Prostate gland (tissue), 2 donors: ENCODE results near the gene DDX3Y. TPM values are rescaled to one million over a fixed set of nuclear protein-coding genes. Genes with fewer than 3 reads are reported as not detected.

ENCODE experiments used
- DNase-seq: peaks from one replicate; pipeline ENCODE4 v3.0.0-alpha.2; 2019; ENCODE audit warnings: low spot score
- H3K27ac ChIP-seq, 2 donors: fragments of 200-600 bp; sonication (generic); 2 replicates each; pipeline ENCODE4 v1.5.1; 2017 to 2019
- H3K27me3 ChIP-seq: fragments of 200-600 bp; sonication (generic); replicated peaks from 2 replicates; pipeline ENCODE4 v1.5.1; 2019; ENCODE audit not compliant: insufficient read depth
- H3K36me3 ChIP-seq, 2 donors: fragments of 200-600 bp; sonication (generic); 1 replicate in 1 of 2; 2 replicates in 1 of 2; pipeline versions ENCODE4 v1.5.1 to v1.8.1; 2017 to 2019
- H3K4me1 ChIP-seq: fragments of 200-600 bp; sonication (generic); replicated peaks from 2 replicates; pipeline ENCODE4 v1.5.1; 2019
- H3K4me3 ChIP-seq, 2 donors: fragments of 200-600 bp; sonication (generic); 2 replicates each; pipeline ENCODE4 v1.5.1; 2017 to 2019
- H3K9me3 ChIP-seq: fragments of 200-600 bp; sonication (generic); 2 replicates; pipeline ENCODE4 v1.5.1; 2017
- POLR2A ChIP-seq: fragments of 450-650 bp; IDR thresholded peaks from one replicate; pipeline ENCODE4 v1.6.1; 2016; ENCODE audit warnings: antibody characterized with exemption, mild to moderate bottlenecking
- POLR2AphosphoS5 ChIP-seq: sonication (generic); formaldehyde crosslinking; IDR thresholded peaks from one replicate; pipeline ENCODE4 v1.6.1; 2017; ENCODE audit warnings: antibody characterized with exemption
- WGBS: methylation state at CpG from one replicate; pipeline ENCODE4 v1.1.5; 2018; 5-methylcytosine and 5-hydroxymethylcytosine counted together
- intact Hi-C: fragments of 100-400 bp; cut with DNase I; formaldehyde crosslinking; loops from one replicate; pipeline ENCODE4 v1.14.2; 2022
- total RNA-seq, 2 donors: library from RNA; depleted of rRNA; stranded (reverse); fragments of >200 nt; gene quantifications; one replicate each; pipeline ENCODE4 v1.1.0, GENCODE V29; 2016
- TF ChIP-seq, protein P1 (sequence below), 4 experiments: fragments of 200-600 bp in 2 of 4; fragments of 450-650 bp in 2 of 4; sonication (generic) in 2 of 4; IDR thresholded peaks; 1 replicate in 3 of 4; 2 replicates in 1 of 4; pipeline ENCODE4 v1.5.1; 2016 to 2019; ENCODE audit warnings: antibody characterized with exemption in 4 of 4, mild to moderate bottlenecking in 2 of 4, moderate library complexity in 2 of 4

The DDX3Y gene
- total RNA-seq, 2 donors from 2014 or later: 29.2 to 65.4 TPM

DNA sequence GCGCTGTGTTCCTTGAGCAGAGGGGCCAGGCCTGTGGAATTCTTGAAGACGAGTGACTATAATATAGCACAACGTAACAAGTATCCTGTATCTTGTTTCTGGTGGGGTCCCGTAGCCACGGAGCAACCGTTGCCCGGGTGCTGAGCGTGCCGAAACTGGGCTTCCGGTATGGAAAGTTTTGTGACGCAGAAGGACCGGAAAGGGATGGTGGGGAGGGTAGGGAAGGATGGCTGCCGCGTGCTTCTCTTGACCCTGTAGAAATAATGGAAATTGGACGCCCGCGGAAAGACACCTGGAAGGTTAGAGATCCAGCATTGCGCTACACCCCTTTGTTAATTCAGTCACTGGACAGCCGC, 827 bp downstream of the DDX3Y start:
- no peaks in the 10 kb centered on the region for H3K27me3 ChIP-seq
- peak overlapping the region; percentile 96 to 98 for H3K27ac ChIP-seq
- peak; percentile 64 for DNase-seq
- WGBS: 0% methylated on average over 19 of the region's 19 CpGs
- TF ChIP-seq POLR2AphosphoS5 (no peak), POLR2A (no peak)
- TF ChIP-seq, protein P1, sequence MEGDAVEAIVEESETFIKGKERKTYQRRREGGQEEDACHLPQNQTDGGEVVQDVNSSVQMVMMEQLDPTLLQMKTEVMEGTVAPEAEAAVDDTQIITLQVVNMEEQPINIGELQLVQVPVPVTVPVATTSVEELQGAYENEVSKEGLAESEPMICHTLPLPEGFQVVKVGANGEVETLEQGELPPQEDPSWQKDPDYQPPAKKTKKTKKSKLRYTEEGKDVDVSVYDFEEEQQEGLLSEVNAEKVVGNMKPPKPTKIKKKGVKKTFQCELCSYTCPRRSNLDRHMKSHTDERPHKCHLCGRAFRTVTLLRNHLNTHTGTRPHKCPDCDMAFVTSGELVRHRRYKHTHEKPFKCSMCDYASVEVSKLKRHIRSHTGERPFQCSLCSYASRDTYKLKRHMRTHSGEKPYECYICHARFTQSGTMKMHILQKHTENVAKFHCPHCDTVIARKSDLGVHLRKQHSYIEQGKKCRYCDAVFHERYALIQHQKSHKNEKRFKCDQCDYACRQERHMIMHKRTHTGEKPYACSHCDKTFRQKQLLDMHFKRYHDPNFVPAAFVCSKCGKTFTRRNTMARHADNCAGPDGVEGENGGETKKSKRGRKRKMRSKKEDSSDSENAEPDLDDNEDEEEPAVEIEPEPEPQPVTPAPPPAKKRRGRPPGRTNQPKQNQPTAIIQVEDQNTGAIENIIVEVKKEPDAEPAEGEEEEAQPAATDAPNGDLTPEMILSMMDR (IDR thresholded peaks at IDR 0.05): no peak
- intact Hi-C loops: loop anchor here (10.0 kb wide), 2 partner anchors 241 to 799 kb away; partner anchors contain the start of gene TMSB4Y
- no peaks in the 10 kb centered on the region for H3K36me3 ChIP-seq
- H3K9me3 ChIP-seq: no peaks in the 10 kb centered on the region
- peak overlapping the region; percentile 52 to 55 for H3K4me3 ChIP-seq
- H3K4me1 ChIP-seq: no peaks in the 10 kb centered on the region

DNA sequence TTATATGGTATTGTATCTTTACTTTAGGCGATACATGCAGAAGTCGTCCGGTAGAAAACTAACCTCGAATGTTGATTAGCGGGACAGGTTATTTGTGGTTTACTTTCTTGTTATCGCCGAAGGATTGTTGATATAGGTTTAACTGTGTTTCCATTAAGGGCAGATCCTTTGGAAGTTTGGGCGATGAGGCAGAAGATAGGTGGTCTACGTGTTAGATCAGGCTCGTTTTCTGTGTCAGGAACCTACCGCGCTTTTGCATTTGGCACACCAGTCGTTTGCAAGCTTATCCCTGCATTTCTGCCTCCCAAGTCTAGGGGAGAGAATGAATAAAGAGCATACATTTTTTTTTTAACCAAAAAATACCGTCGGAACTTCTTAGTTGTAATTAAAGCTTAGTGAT, 1.2 kb downstream of the DDX3Y start:
- no peaks in the 10 kb centered on the region for H3K36me3 ChIP-seq
- no peak for DNase-seq
- H3K4me3 ChIP-seq: peak overlapping the region; percentile 52 to 55
- TF ChIP-seq, protein P1 (IDR thresholded peaks at IDR 0.05): no peak
- no peak for TF ChIP-seq POLR2A
- no peak for TF ChIP-seq POLR2AphosphoS5
- H3K27me3 ChIP-seq: no peaks in the 10 kb centered on the region
- peak overlapping the region; percentile 96 to 98 for H3K27ac ChIP-seq
- no peaks in the 10 kb centered on the region for H3K4me1 ChIP-seq
- intact Hi-C loops: loop anchor here (10.0 kb wide), 2 partner anchors 241 to 799 kb away; partner anchors contain the start of gene TMSB4Y
- H3K9me3 ChIP-seq: no peaks in the 10 kb centered on the region
- WGBS: under 1% methylated on average over 15 of the region's 15 CpGs

- 78% methylated on average over 4 of the region's 4 CpGs for WGBS
- no peak for TF ChIP-seq POLR2AphosphoS5
- TF ChIP-seq, protein P1 (IDR thresholded peaks at IDR 0.05): no peak
- TF ChIP-seq POLR2A: no peak
- H3K4me1 ChIP-seq: no peaks in the 10 kb centered on the region
- H3K36me3 ChIP-seq: no peaks in the 10 kb centered on the region
- H3K27me3 ChIP-seq: no peaks in the 10 kb centered on the region
- H3K9me3 ChIP-seq: no peaks in the 10 kb centered on the region
- DNase-seq: no peak
- H3K4me3 ChIP-seq: no peak overlapping the region
- no peak overlapping the region for H3K27ac ChIP-seq
- intact Hi-C loops: no loop called here
Measured at GRCh38 chrY:12913541-12913940, 8.9 kb downstream of the DDX3Y start.

DNA sequence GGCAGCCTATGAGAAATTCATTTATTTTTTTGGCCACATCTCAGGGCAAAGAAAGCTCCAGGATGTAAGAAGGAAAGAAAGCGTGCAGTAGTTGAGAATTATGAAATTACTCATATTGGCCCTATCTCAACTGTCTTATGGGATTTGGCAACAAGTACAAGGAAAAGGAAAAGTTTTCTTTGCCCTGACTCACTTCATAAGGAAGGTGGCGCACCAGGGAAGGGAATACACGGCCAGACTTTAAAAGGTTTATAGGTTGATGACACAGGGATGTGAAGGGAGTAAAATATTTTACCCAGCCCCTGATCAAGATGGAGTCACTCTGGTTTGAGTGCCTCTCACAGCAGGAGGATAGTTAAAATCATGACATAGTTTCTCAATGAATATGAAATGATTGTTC, 23.4 kb downstream of the DDX3Y start:
- peak; percentile 5 for DNase-seq
- H3K27me3 ChIP-seq: no peaks in the 10 kb centered on the region
- WGBS: 18% methylated on average over 3 of the region's 3 CpGs

More for the DNA sequence above, 23.4 kb downstream of the DDX3Y start:
- intact Hi-C loops: no loop called here
- no peaks in the 10 kb centered on the region for H3K9me3 ChIP-seq
- H3K4me3 ChIP-seq: no peak overlapping the region
- H3K4me1 ChIP-seq: no peaks in the 10 kb centered on the region
- no peak for TF ChIP-seq POLR2A
- TF ChIP-seq, protein P1 (IDR thresholded peaks at IDR 0.05): peak in 1 of 4 experiments; percentile 27
- peak; percentile 6 for TF ChIP-seq POLR2AphosphoS5
- no peak overlapping the region for H3K27ac ChIP-seq
- no peaks in the 10 kb centered on the region for H3K36me3 ChIP-seq
